Stimulated activated CD4-positive, alpha-beta T cell treated with anti-CD3 and anti-CD28 coated beads, Interleukin-15, amount 100 ng/mL, for 48 hours (primary cell): ENCODE data around the gene DIS3L2.

Source experiments
- DNase-seq, 2 donors: peaks; one replicate each; pipeline ENCODE4 v3.0.0-alpha.2; 2020; ENCODE audit warnings: low read depth in 2 of 2

Gene DIS3L2

DNA sequence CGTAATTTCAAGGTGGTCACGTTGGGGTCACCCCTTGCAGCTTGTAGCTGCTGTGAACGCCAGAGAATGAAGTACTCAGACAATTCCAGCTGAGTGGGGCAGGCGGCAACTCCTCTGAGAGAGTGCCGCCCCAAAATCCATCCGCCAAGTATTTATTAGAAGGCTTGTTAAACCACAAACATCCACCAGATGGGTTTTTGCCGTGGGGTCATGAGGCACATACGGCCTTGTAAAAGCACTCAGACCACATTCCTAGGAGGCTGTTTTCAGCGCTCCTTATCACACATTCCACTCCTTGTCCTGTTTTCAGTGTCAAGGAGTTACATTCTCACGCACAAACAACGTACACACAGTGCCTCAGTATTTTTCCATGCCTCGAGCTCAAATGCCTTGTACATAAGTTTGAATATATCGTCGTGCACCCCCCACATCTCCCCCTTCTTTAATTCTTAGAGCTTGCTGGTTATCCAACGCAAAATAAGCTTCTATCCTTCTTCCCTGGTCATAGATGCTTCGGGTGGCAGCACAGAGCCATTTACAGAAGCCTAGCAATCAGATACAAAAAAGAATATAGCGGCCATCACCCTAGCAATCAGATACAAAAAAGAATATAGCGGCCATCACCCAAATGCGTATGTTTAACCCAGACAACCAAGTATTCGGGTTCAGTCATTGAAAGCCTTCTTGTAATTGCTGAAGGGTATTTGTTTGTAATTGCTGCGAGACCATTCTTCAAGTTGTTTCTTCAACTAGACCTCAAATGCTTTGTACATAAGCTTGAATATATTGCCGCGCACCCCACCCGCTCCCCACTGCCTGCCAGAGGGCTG, 424.4 kb downstream of the DIS3L2 start:
- no peak for DNase-seq

- no peak for DNase-seq
Measured at GRCh38 chr2:232386490-232386739, 424.9 kb downstream of the DIS3L2 start.
